H1 (cell line): Measurements from ENCODE around the gene KLHDC4. TPM values are rescaled to one million over a fixed set of nuclear protein-coding genes. Genes with fewer than 3 reads are reported as not detected.

ENCODE experiments used
- CTCF ChIA-PET: fragments of 300-600 bp; sonication (Branson Sonifier 250); formaldehyde crosslinking; loops from one replicate; lab custom pipeline; 2021; ENCODE audit not compliant: partially characterized antibody; lab: Charles Lee
- POLR2A ChIA-PET: fragments of 300-600 bp; sonication (Branson Sonifier 250); formaldehyde crosslinking; loops from one replicate; lab custom pipeline; 2021; ENCODE audit warnings: inconsistent platforms; ENCODE audit not compliant: partially characterized antibody; lab: Charles Lee
- DNase-seq, 2 experiments: peaks; one replicate each; pipeline versions ENCODE4 v3.0.0 to v3.0.0-alpha.2; 2010 to 2022; ENCODE audit warnings: low spot score in 2 of 2, low read depth in 1 of 2, mixed read lengths in 1 of 2
- FAIRE-seq: peaks from 2 replicates; lab custom pipeline; 2011; peaks lifted over from hg19 to GRCh38; lab: Jason Lieb, UNC
- H2AFZ ChIP-seq: 2 replicates; pipeline ENCODE4 v1.8.1; 2012; ENCODE audit warnings: low read length, inconsistent platforms
- H2AK5ac ChIP-seq: 2 replicates; pipeline ENCODE4 v1.6.1; 2013; ENCODE audit warnings: low read depth, low read length
- H2BK120ac ChIP-seq: replicated peaks from 2 replicates; pipeline ENCODE3; 2013; ENCODE audit warnings: low read depth, low read length, inconsistent platforms
- H2BK12ac ChIP-seq: 2 replicates; pipeline ENCODE4 v1.6.1; 2013; ENCODE audit warnings: low read depth, low read length
- H2BK15ac ChIP-seq: 2 replicates; pipeline ENCODE4 v1.6.1; 2013; ENCODE audit warnings: low read length
- H2BK20ac ChIP-seq: 2 replicates; pipeline ENCODE4 v1.6.1; 2013; ENCODE audit warnings: low read length
- H2BK5ac ChIP-seq: 2 replicates; pipeline ENCODE4 v1.6.1; 2013; ENCODE audit warnings: low read depth, low read length
- H3K14ac ChIP-seq: 2 replicates; pipeline ENCODE4 v1.6.1; 2013; ENCODE audit warnings: inconsistent platforms; ENCODE audit not compliant: insufficient read length
- H3K18ac ChIP-seq: 2 replicates; pipeline ENCODE4 v1.6.1; 2013; ENCODE audit warnings: low read length; ENCODE audit errors: extremely low read depth
- H3K23ac ChIP-seq: 2 replicates; pipeline ENCODE4 v1.6.1; 2013; ENCODE audit warnings: inconsistent platforms; ENCODE audit not compliant: insufficient read length
- H3K23me2 ChIP-seq: 2 replicates; pipeline ENCODE4 v1.6.1; 2013; ENCODE audit warnings: low read depth, low read length
- H3K27ac ChIP-seq: 2 replicates; pipeline ENCODE4 v1.6.1; 2011; ENCODE audit warnings: low read depth, low read length, inconsistent platforms
- H3K27me3 ChIP-seq, 4 experiments: replicated peaks in 1 of 4; 1 replicate in 1 of 4; 2 replicates in 3 of 4; pipeline versions ENCODE4 v1.6.1 to v1.8.1; 2011 to 2013; ENCODE audit warnings: low read length in 3 of 4, mild to moderate bottlenecking in 3 of 4, inconsistent platforms in 2 of 4, mixed read lengths in 2 of 4, moderate library complexity in 1 of 4; ENCODE audit not compliant: control insufficient read depth in 3 of 4, insufficient read depth in 3 of 4; ENCODE audit errors: extremely low read depth in 1 of 4
- H3K36me3 ChIP-seq, 4 experiments: 2 replicates each; pipeline versions ENCODE4 v1.6.1 to v1.8.1; 2011 to 2013; ENCODE audit warnings: mild to moderate bottlenecking in 4 of 4, low read length in 3 of 4, moderate library complexity in 2 of 4, control low read depth in 1 of 4, inconsistent platforms in 1 of 4; ENCODE audit not compliant: insufficient read depth in 4 of 4, control insufficient read depth in 2 of 4
- H3K4ac ChIP-seq: replicated peaks from 2 replicates; pipeline ENCODE3; 2013; ENCODE audit warnings: low read length, low read depth, mixed read lengths, inconsistent platforms; ENCODE audit not compliant: insufficient read length
- H3K4me1 ChIP-seq, 4 experiments: replicated peaks in 1 of 4; 1 replicate in 1 of 4; 2 replicates in 3 of 4; pipeline versions ENCODE4 v1.6.1 to v1.8.1; 2011 to 2013; ENCODE audit warnings: low read length in 3 of 4, inconsistent platforms in 2 of 4, mixed read lengths in 1 of 4; ENCODE audit not compliant: insufficient read depth in 4 of 4, control insufficient read depth in 3 of 4
- H3K4me2 ChIP-seq, 2 experiments: 2 replicates each; pipeline versions ENCODE4 v1.6.1 to v1.8.1; 2011 to 2013; ENCODE audit warnings: low read depth in 2 of 2, low read length in 2 of 2, control low read depth in 1 of 2, inconsistent platforms in 1 of 2, mild to moderate bottlenecking in 1 of 2; ENCODE audit not compliant: insufficient read depth in 1 of 2
- H3K4me3 ChIP-seq, 4 experiments: fragments of 200-600, 300-600 bp in 1 of 4; sonication (generic), shearing (Covaris generic), sonication (Bioruptor Twin) in 1 of 4; 2 replicates each; pipeline versions ENCODE4 v1.5.1 to v1.8.1; 2011 to 2016; ENCODE audit warnings: low read length in 4 of 4, low read depth in 3 of 4, control low read depth in 2 of 4, inconsistent platforms in 2 of 4, mild to moderate bottlenecking in 2 of 4, mixed read lengths in 1 of 4, moderate library complexity in 1 of 4; ENCODE audit not compliant: insufficient read depth in 2 of 4; ENCODE audit errors: extremely low read depth in 1 of 4
- H3K56ac ChIP-seq: replicated peaks from 2 replicates; pipeline ENCODE3; 2013; ENCODE audit warnings: low read depth, mild to moderate bottlenecking, mixed read lengths, low read length, inconsistent platforms; ENCODE audit not compliant: insufficient read length
- H3K79me1 ChIP-seq: 2 replicates; pipeline ENCODE4 v1.6.1; 2013; ENCODE audit warnings: low read depth, low read length, control low read depth
- H3K79me2 ChIP-seq, 2 experiments: 2 replicates each; pipeline versions ENCODE4 v1.6.1 to v1.8.1; 2012 to 2013; ENCODE audit warnings: low read length in 2 of 2, mild to moderate bottlenecking in 2 of 2, inconsistent platforms in 1 of 2; ENCODE audit not compliant: insufficient read depth in 2 of 2, control insufficient read depth in 1 of 2
- H3K9ac ChIP-seq, 4 experiments: replicated peaks in 1 of 4; 1 replicate in 1 of 4; 2 replicates in 3 of 4; pipeline versions ENCODE4 v1.6.1 to v1.8.1; 2011 to 2013; ENCODE audit warnings: low read depth in 3 of 4, low read length in 3 of 4, control low read depth in 2 of 4, mild to moderate bottlenecking in 2 of 4, moderate library complexity in 2 of 4, inconsistent platforms in 1 of 4; ENCODE audit errors: extremely low read depth in 1 of 4
- H3K9me3 ChIP-seq, 2 experiments: 2 replicates each; pipeline versions ENCODE4 v1.6.1 to v1.8.1; 2012 to 2013; ENCODE audit warnings: mild to moderate bottlenecking in 2 of 2, moderate library complexity in 2 of 2, control low read depth in 1 of 2, inconsistent platforms in 1 of 2, low read depth in 1 of 2, low read length in 1 of 2, mixed read lengths in 1 of 2; ENCODE audit not compliant: insufficient read depth in 2 of 2
- H4K20me1 ChIP-seq, 2 experiments: replicated peaks in 1 of 2; 2 replicates each; pipeline versions ENCODE3 to v1.8.1; 2011 to 2013; ENCODE audit warnings: inconsistent platforms in 2 of 2, low read length in 2 of 2, mild to moderate bottlenecking in 1 of 2; ENCODE audit not compliant: insufficient read depth in 2 of 2, control insufficient read depth in 1 of 2
- H4K5ac ChIP-seq: 2 replicates; pipeline ENCODE4 v1.6.1; 2013; ENCODE audit warnings: low read length, low read depth, mixed read lengths, inconsistent platforms; ENCODE audit not compliant: insufficient read length
- H4K8ac ChIP-seq: 2 replicates; pipeline ENCODE4 v1.8.0; 2013; ENCODE audit warnings: mild to moderate bottlenecking, moderate library complexity, low read length, inconsistent platforms; ENCODE audit not compliant: insufficient read depth; ENCODE audit errors: extremely low read depth
- H4K91ac ChIP-seq: replicated peaks from 2 replicates; pipeline ENCODE3; 2013; ENCODE audit warnings: low read length, mixed read lengths, inconsistent platforms; ENCODE audit not compliant: insufficient read length
- ASH2L ChIP-seq: fragments of 200-600, 300-600 bp; sonication (generic); IDR thresholded peaks from one replicate; pipeline ENCODE4 v1.7.1; 2017; ENCODE audit warnings: low read length
- CTBP2 ChIP-seq: IDR thresholded peaks from 2 replicates; pipeline ENCODE4 v1.7.0; 2011; ENCODE audit warnings: borderline replicate concordance, mild to moderate bottlenecking, moderate library complexity, mixed read lengths, low read length; ENCODE audit not compliant: insufficient read depth, insufficient read length
- EGR1 ChIP-seq: IDR thresholded peaks from 2 replicates; pipeline ENCODE4 v1.6.1; 2011; ENCODE audit warnings: low read depth, low read length, borderline replicate concordance
- JUND ChIP-seq: IDR thresholded peaks from 2 replicates; pipeline ENCODE4 v1.6.1; 2011; ENCODE audit warnings: mild to moderate bottlenecking, improper control_type of control experiment, low read length
- KDM5A ChIP-seq: fragments of 200-600 bp; IDR thresholded peaks from 2 replicates; pipeline ENCODE4 v1.7.1; 2012; ENCODE audit warnings: mild to moderate bottlenecking, low read length, inconsistent platforms, mixed read lengths
- POLR2AphosphoS5 ChIP-seq: IDR thresholded peaks from 2 replicates; pipeline ENCODE4 v1.6.1; 2011; ENCODE audit warnings: low read depth, low read length
- RBBP5 ChIP-seq: IDR thresholded peaks from 2 replicates; pipeline ENCODE4 v1.7.1; 2012; ENCODE audit warnings: low read depth, mild to moderate bottlenecking, inconsistent platforms, low read length, moderate library complexity, borderline replicate concordance
- RXRA ChIP-seq: IDR thresholded peaks from 2 replicates; pipeline ENCODE4 v1.6.1; 2011; ENCODE audit warnings: low read depth, mild to moderate bottlenecking, low read length, moderate library complexity; ENCODE audit not compliant: insufficient read depth
- SP2 ChIP-seq: IDR thresholded peaks from 2 replicates; pipeline ENCODE4 v1.6.1; 2012; ENCODE audit warnings: mild to moderate bottlenecking, low read length, inconsistent platforms
- SP4 ChIP-seq: IDR thresholded peaks from 2 replicates; pipeline ENCODE4 v1.6.1; 2012; ENCODE audit warnings: low read length, inconsistent platforms
- ZNF274 ChIP-seq: IDR thresholded peaks from 2 replicates; pipeline ENCODE4 v1.7.0; 2012; ENCODE audit warnings: low read length, borderline replicate concordance; ENCODE audit errors: extremely low read depth
- WGBS, 2 experiments: shearing (Covaris generic) in 1 of 2; methylation state at CpG; one replicate each; pipeline versions ENCODE4 v1.1.6 to v1.1.7; 2013 to 2015; ENCODE audit warnings: low lambda C conversion rate in 2 of 2, mixed read lengths in 2 of 2, inconsistent platforms in 1 of 2, low coverage in 1 of 2, missing lambda C conversion rate in 1 of 2; ENCODE audit not compliant: insufficient replicate concordance in 2 of 2, insufficient coverage in 1 of 2, insufficient read length in 1 of 2; ENCODE audit errors: extremely low coverage in 1 of 2, missing lambda C conversion rate in 1 of 2; 5-methylcytosine and 5-hydroxymethylcytosine counted together
- polyA plus RNA-seq, 7 experiments: library from polyadenylated mRNA; depleted of rRNA in 3 of 7; stranded (reverse) in 5 of 7; unstranded in 2 of 7; fragments of >200 nt in 5 of 7; fragments of 200-250 nt in 2 of 7; gene quantifications; 1 replicate in 5 of 7; 2 replicates in 1 of 7; 4 replicates in 1 of 7; pipeline versions ENCODE4 v1.2.1 to v1.2.3, GENCODE V29; 2011 to 2013; ENCODE audit warnings: missing spikeins in 2 of 7, mixed read lengths in 2 of 7
- total RNA-seq: library from RNA; stranded (reverse); fragmentation: NEBNext Ultra II Directional; extraction: Animal tissue kit (Norgen Biotek cat#: 25700); gene quantifications from 2 replicates; pipeline ENCODE4 v1.2.1, GENCODE V29; 2021
- TF ChIP-seq, protein P1 (sequence below): IDR thresholded peaks from 2 replicates; pipeline ENCODE4 v1.6.1; 2012; ENCODE audit warnings: inconsistent platforms

The KLHDC4 gene
- total and polyA plus RNA-seq, 2 of the 8 experiments (the other 6 are each of a cell fraction or from before 2014, with no cell fraction given): 23.7 to 63.9 TPM

DNA sequence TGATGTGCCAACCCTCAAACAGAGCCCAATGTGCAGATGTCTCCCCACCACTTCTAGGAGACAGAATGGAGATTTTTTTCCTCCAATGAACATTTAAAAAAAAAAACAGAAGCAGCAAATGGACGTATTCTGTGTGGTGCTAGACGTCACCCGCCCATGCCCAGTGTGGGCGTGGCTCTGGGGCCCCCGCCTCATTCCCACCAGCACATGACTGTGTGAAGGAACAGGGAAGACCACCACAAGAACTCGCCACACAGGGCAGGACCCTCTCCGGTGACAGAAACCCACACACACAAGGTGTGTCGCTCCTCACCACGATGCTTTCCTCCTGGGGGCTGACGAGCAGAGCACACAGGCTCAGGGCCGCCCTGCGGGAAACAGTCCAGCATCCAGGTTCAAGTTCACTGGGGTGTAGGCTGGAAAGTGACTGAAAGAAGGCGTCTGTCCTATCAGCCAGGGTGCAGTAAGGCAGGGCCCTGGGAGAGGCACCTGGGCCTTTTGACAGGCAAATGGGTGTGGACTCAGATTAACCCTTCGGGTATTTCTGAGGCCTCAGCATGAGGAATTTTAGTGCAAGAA is 53.5 kb downstream of the KLHDC4 start:
- CTCF ChIA-PET: no interaction called here
- H3K79me2 ChIP-seq: no peaks in the 10 kb centered on the region
- H4K8ac ChIP-seq: no peak overlapping the region
- H4K20me1 ChIP-seq: peaks cover 4 to 7% of the 10 kb centered on the region in 2 experiments
- POLR2A ChIA-PET: interaction anchor here (3.7 kb wide), 1 partner anchor 12 kb away, joined by 11 read pairs; no protein-coding TSS in a partner anchor
- H3K23me2 ChIP-seq: no peaks in the 10 kb centered on the region
- H3K9ac ChIP-seq: no peak overlapping the region
- H3K36me3 ChIP-seq: peaks cover 8 to 30% (median 24%) of the 10 kb centered on the region in 4 experiments; a peak in 7 of 8 replicates
- H3K4me3 ChIP-seq: no peak overlapping the region
- H3K4me2 ChIP-seq: no peak overlapping the region
- H4K5ac ChIP-seq: no peak overlapping the region
- 93% methylated on average over 14 of the region's 14 CpGs; no CpG with 5 or more reads in 1 of the 2 experiments for WGBS, 2 experiments
- no peak overlapping the region for H2BK5ac ChIP-seq
- no peak overlapping the region for H2AK5ac ChIP-seq
- H3K4ac ChIP-seq: no peak overlapping the region
- no peak overlapping the region for H3K18ac ChIP-seq
- 0 out of 2 replicates have a peak, but pooled peaks cover 5% of the 10 kb centered on the region for H3K79me1 ChIP-seq
- no peaks in the 10 kb centered on the region for H3K4me1 ChIP-seq
- H2BK15ac ChIP-seq: no peak overlapping the region
- TF ChIP-seq, protein P1, sequence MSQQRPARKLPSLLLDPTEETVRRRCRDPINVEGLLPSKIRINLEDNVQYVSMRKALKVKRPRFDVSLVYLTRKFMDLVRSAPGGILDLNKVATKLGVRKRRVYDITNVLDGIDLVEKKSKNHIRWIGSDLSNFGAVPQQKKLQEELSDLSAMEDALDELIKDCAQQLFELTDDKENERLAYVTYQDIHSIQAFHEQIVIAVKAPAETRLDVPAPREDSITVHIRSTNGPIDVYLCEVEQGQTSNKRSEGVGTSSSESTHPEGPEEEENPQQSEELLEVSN: no peak
- TF ChIP-seq CTBP2: no peak
- no peak for TF ChIP-seq SP2
- TF ChIP-seq ASH2L: no peak
- no peak for TF ChIP-seq EGR1
- no peak for TF ChIP-seq POLR2AphosphoS5
- TF ChIP-seq RBBP5: no peak
- TF ChIP-seq KDM5A: no peak
- TF ChIP-seq SP4: no peak
- no peak for TF ChIP-seq RXRA
- TF ChIP-seq JUND: no peak
- no peak for TF ChIP-seq ZNF274
- H2BK20ac ChIP-seq: no peak overlapping the region
- no peak overlapping the region for H3K14ac ChIP-seq
- no peak overlapping the region for H3K27ac ChIP-seq
- H2BK12ac ChIP-seq: no peak overlapping the region
- H3K27me3 ChIP-seq: no peaks in the 10 kb centered on the region
- no peaks in the 10 kb centered on the region for H3K9me3 ChIP-seq
- DNase-seq (no peak), FAIRE-seq (no peak)
- H4K91ac ChIP-seq: no peak overlapping the region
- no peak overlapping the region for H2AFZ ChIP-seq
- no peak overlapping the region for H3K56ac ChIP-seq
- no peak overlapping the region for H3K23ac ChIP-seq
- H2BK120ac ChIP-seq: no peak overlapping the region
